ENCODE data around the gene TMEM150B. TPM values are rescaled to one million over a fixed set of nuclear protein-coding genes. Genes with fewer than 3 reads are reported as not detected.

The TMEM150B gene
- total RNA-seq, 5 donors from 2014 or later (not counting 1 experiment from before 2014, with no cell fraction given): 0.47 TPM; not detected in 4

- DNase-seq (no peak), ATAC-seq (replicated peaks in 1 of 4) (no peak)
- Mint-ChIP-seq H3K4me1 (peaks cover 0 to 6% (median 0%) of the 10 kb centered on the region in 3 donors), H3K27ac (no peak overlapping the region), H3K27me3 (peaks cover 0 to 2% of the 10 kb centered on the region in 2 donors), H3K4me3 (no peak overlapping the region), H3K9me3 (no peaks in the 10 kb centered on the region), H3K36me3 (no peaks in the 10 kb centered on the region)
- no peaks in the 10 kb centered on the region for H3K36me3 ChIP-seq (ENCODE audit: control insufficient read depth in 2 of 2, extremely low read depth in 1 of 2, insufficient read depth in 1 of 2, low read length in 1 of 2)
- no peaks in the 10 kb centered on the region for H3K4me1 ChIP-seq (ENCODE audit: control insufficient read depth in 1 of 2, extremely low read depth in 1 of 2, insufficient read depth in 2 of 2, low read length in 2 of 2)
- no peak overlapping the region for H3K27ac ChIP-seq (ENCODE audit: low read length)
- H3K4me3 ChIP-seq (ENCODE audit: control insufficient read depth in 1 of 2, extremely low read depth in 1 of 2, low read length in 1 of 2): no peak overlapping the region
- H3K27me3 ChIP-seq (replicated peaks in 1 of 2; ENCODE audit: control insufficient read depth in 2 of 2, extremely low read depth in 1 of 2, insufficient read depth in 2 of 2, low read length in 1 of 2): peaks cover 0 to 13% of the 10 kb centered on the region in 2 experiments
- POLR2A ChIA-PET: no interaction called here
- no peaks in the 10 kb centered on the region for H3K9me3 ChIP-seq
- CTCF ChIA-PET: no interaction called here
- 85% methylated on average over 8 of the region's 8 CpGs for WGBS (ENCODE audit: insufficient coverage)
These were observed 8.5 kb downstream of the TMEM150B start for GRCh38 chr19:55316646-55317045.

- Histone ChIP-seq H3K9me3 (no peaks in the 10 kb centered on the region), H3K36me3 (ENCODE audit: control insufficient read depth in 2 of 2, extremely low read depth in 1 of 2, insufficient read depth in 1 of 2, low read length in 1 of 2) (no peaks in the 10 kb centered on the region), H3K4me3 (ENCODE audit: control insufficient read depth in 1 of 2, extremely low read depth in 1 of 2, low read length in 1 of 2) (no peak overlapping the region), H3K4me1 (ENCODE audit: control insufficient read depth in 1 of 2, extremely low read depth in 1 of 2, insufficient read depth in 2 of 2, low read length in 2 of 2) (no peaks in the 10 kb centered on the region), H3K27ac (ENCODE audit: low read length) (no peak overlapping the region), H3K27me3 (replicated peaks in 1 of 2; ENCODE audit: control insufficient read depth in 2 of 2, extremely low read depth in 1 of 2, insufficient read depth in 2 of 2, low read length in 1 of 2) (peaks cover 0 to 9% of the 10 kb centered on the region in 2 experiments)
- Mint-ChIP-seq H3K27me3 (no peaks in the 10 kb centered on the region), H3K4me1 (peaks cover 0 to 6% (median 0%) of the 10 kb centered on the region in 3 donors), H3K36me3 (no peaks in the 10 kb centered on the region), H3K27ac (no peak overlapping the region), H3K9me3 (no peaks in the 10 kb centered on the region), H3K4me3 (no peak overlapping the region)
- DNase-seq (no peak), ATAC-seq (replicated peaks in 1 of 4) (no peak)
- POLR2A ChIA-PET: no interaction called here
- 88% methylated on average over 11 of the region's 13 CpGs for WGBS (ENCODE audit: insufficient coverage)
- CTCF ChIA-PET: no interaction called here
These were observed 9.1 kb downstream of the TMEM150B start for GRCh38 chr19:55315956-55316525.

DNA sequence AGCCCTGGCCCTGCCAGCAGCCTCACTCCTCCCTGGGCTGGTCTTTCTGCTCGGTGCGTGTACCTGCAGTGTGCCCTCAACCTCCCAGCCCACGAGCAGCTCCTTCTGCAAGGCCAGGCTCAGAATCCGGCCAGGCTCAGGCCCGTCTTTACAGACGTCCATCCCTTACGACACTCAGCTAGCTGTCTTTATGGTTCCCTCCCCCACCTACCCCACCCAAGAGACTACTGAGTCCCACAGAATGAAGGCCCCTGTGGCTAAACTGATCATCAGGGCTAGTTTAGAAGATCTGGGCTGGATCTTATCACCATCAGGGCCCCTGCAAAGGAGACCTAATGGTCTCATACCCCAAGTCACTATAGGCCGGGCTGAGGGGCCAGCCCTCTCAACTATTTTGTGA lies 10.7 kb downstream of the TMEM150B start:
- Mint-ChIP-seq H3K4me3 (no peak overlapping the region), H3K36me3 (no peaks in the 10 kb centered on the region), H3K27me3 (no peaks in the 10 kb centered on the region), H3K4me1 (peaks cover 0 to 6% (median 0%) of the 10 kb centered on the region in 3 donors), H3K27ac (no peak overlapping the region), H3K9me3 (no peaks in the 10 kb centered on the region)
- no peaks in the 10 kb centered on the region for H3K9me3 ChIP-seq
- ChIA-PET CTCF (no interaction called here), POLR2A (no interaction called here)
- no peaks in the 10 kb centered on the region for H3K4me1 ChIP-seq (ENCODE audit: control insufficient read depth in 1 of 2, extremely low read depth in 1 of 2, insufficient read depth in 2 of 2, low read length in 2 of 2)
- H3K27me3 ChIP-seq (replicated peaks in 1 of 2; ENCODE audit: control insufficient read depth in 2 of 2, extremely low read depth in 1 of 2, insufficient read depth in 2 of 2, low read length in 1 of 2): no peaks in the 10 kb centered on the region
- DNase-seq: no peak
- no peak for ATAC-seq (replicated peaks in 1 of 4)
- 90% methylated on average over 4 of the region's 8 CpGs for WGBS (ENCODE audit: insufficient coverage)
- no peak overlapping the region for H3K4me3 ChIP-seq (ENCODE audit: control insufficient read depth in 1 of 2, extremely low read depth in 1 of 2, low read length in 1 of 2)
- H3K36me3 ChIP-seq (ENCODE audit: control insufficient read depth in 2 of 2, extremely low read depth in 1 of 2, insufficient read depth in 1 of 2, low read length in 1 of 2): no peaks in the 10 kb centered on the region
- no peak overlapping the region for H3K27ac ChIP-seq (ENCODE audit: low read length)

- no peak for DNase-seq
- no peaks in the 10 kb centered on the region for H3K27me3 Mint-ChIP-seq
- ChIA-PET CTCF (interaction anchor here in 1 of 2 donors (0.6 kb wide), 1 partner anchor 32 kb away, joined by 6 read pairs; no protein-coding TSS in a partner anchor), POLR2A (interaction anchor here in 1 of 2 donors (0.5 kb wide), 1 partner anchor 58 kb away, joined by 3 read pairs; no protein-coding TSS in a partner anchor)
- Histone ChIP-seq H3K9me3 (no peaks in the 10 kb centered on the region), H3K27me3 (replicated peaks in 1 of 2; ENCODE audit: control insufficient read depth in 2 of 2, extremely low read depth in 1 of 2, insufficient read depth in 2 of 2, low read length in 1 of 2) (no peaks in the 10 kb centered on the region), H3K4me3 (ENCODE audit: control insufficient read depth in 1 of 2, extremely low read depth in 1 of 2, low read length in 1 of 2) (no peak overlapping the region), H3K4me1 (ENCODE audit: control insufficient read depth in 1 of 2, extremely low read depth in 1 of 2, insufficient read depth in 2 of 2, low read length in 2 of 2) (no peaks in the 10 kb centered on the region), H3K27ac (ENCODE audit: low read length) (no peak overlapping the region), H3K36me3 (ENCODE audit: control insufficient read depth in 2 of 2, extremely low read depth in 1 of 2, insufficient read depth in 1 of 2, low read length in 1 of 2) (no peaks in the 10 kb centered on the region)
- no peak overlapping the region for H3K27ac Mint-ChIP-seq
- no peaks in the 10 kb centered on the region for H3K36me3 Mint-ChIP-seq
- ATAC-seq (replicated peaks in 1 of 4): no peak
- H3K4me3 Mint-ChIP-seq: no peak overlapping the region
- 93% methylated on average over 38 of the region's 47 CpGs for WGBS (ENCODE audit: insufficient coverage)
- H3K4me1 Mint-ChIP-seq: peaks cover 0 to 6% (median 0%) of the 10 kb centered on the region in 3 donors
- H3K9me3 Mint-ChIP-seq: no peaks in the 10 kb centered on the region
These were observed 12.3 kb downstream of the TMEM150B start for GRCh38 chr19:55312621-55313512.

DNA sequence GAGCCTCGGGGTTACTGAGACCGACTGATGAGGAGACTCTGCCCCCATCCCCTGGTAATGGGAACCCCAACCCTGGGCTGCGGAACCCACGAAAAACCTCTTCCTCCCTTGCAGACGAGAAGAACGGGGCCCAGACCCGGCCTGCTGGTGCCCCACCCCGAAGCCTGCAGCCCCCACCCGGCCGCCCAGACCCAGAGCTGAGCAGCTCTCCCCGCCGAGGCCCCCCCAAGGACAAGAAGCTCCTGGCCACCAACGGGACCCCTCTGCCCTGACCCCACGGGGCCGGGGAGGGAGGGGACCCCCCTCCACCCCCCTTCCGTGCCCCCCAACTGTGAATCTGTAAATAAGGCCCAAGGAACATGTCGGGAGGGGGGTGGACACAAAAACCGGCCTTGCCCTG lies 13.3 kb downstream of the TMEM150B start:
- POLR2A ChIA-PET: no interaction called here
- H3K27me3 Mint-ChIP-seq: no peaks in the 10 kb centered on the region

DNA sequence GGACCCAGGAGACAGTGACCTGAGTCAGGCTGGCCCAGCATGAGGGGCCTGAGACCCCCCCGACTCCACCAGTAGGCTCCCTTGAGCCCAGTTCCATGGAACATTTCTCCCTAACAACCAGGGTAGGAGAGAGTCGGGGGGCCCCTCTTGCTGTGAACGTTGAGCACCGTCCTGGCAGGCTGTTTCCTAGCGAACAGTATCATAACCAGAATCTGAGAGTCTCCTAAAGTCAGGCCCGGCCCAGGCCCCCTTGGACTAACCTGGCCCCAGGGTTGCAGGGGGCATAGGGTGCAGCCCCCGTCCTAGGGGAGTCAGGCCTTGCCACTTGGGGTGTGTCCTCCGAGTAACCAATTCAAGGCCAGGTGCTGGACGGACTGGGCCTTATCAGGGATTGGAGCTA lies 13.7 kb downstream of the TMEM150B start:
- no peak overlapping the region for H3K4me3 Mint-ChIP-seq
- Histone ChIP-seq H3K27me3 (replicated peaks in 1 of 2; ENCODE audit: control insufficient read depth in 2 of 2, extremely low read depth in 1 of 2, insufficient read depth in 2 of 2, low read length in 1 of 2) (no peaks in the 10 kb centered on the region), H3K36me3 (ENCODE audit: control insufficient read depth in 2 of 2, extremely low read depth in 1 of 2, insufficient read depth in 1 of 2, low read length in 1 of 2) (no peaks in the 10 kb centered on the region), H3K4me3 (ENCODE audit: control insufficient read depth in 1 of 2, extremely low read depth in 1 of 2, low read length in 1 of 2) (no peak overlapping the region), H3K27ac (ENCODE audit: low read length) (no peak overlapping the region), H3K4me1 (ENCODE audit: control insufficient read depth in 1 of 2, extremely low read depth in 1 of 2, insufficient read depth in 2 of 2, low read length in 2 of 2) (no peaks in the 10 kb centered on the region), H3K9me3 (no peaks in the 10 kb centered on the region)
- no peaks in the 10 kb centered on the region for H3K27me3 Mint-ChIP-seq
- ChIA-PET CTCF (no interaction called here), POLR2A (no interaction called here)
- H3K4me1 Mint-ChIP-seq: peaks cover 0 to 6% (median 0%) of the 10 kb centered on the region in 3 donors
- no peak overlapping the region for H3K27ac Mint-ChIP-seq
- no peaks in the 10 kb centered on the region for H3K36me3 Mint-ChIP-seq
- no peak for ATAC-seq (replicated peaks in 1 of 4)
- H3K9me3 Mint-ChIP-seq: no peaks in the 10 kb centered on the region
- WGBS (ENCODE audit: insufficient coverage): 85% methylated on average over 8 of the region's 9 CpGs
- DNase-seq: no peak

More for the DNA sequence above, 13.3 kb downstream of the TMEM150B start:
- Mint-ChIP-seq H3K4me1 (peaks cover 0 to 6% (median 0%) of the 10 kb centered on the region in 3 donors), H3K36me3 (no peaks in the 10 kb centered on the region), H3K27ac (no peak overlapping the region), H3K4me3 (no peak overlapping the region), H3K9me3 (no peaks in the 10 kb centered on the region)
- 88% methylated on average over 6 of the region's 18 CpGs for WGBS (ENCODE audit: insufficient coverage)
- Histone ChIP-seq H3K4me1 (ENCODE audit: control insufficient read depth in 1 of 2, extremely low read depth in 1 of 2, insufficient read depth in 2 of 2, low read length in 2 of 2) (no peaks in the 10 kb centered on the region), H3K36me3 (ENCODE audit: control insufficient read depth in 2 of 2, extremely low read depth in 1 of 2, insufficient read depth in 1 of 2, low read length in 1 of 2) (no peaks in the 10 kb centered on the region), H3K27me3 (replicated peaks in 1 of 2; ENCODE audit: control insufficient read depth in 2 of 2, extremely low read depth in 1 of 2, insufficient read depth in 2 of 2, low read length in 1 of 2) (no peaks in the 10 kb centered on the region), H3K4me3 (ENCODE audit: control insufficient read depth in 1 of 2, extremely low read depth in 1 of 2, low read length in 1 of 2) (no peak overlapping the region), H3K9me3 (no peaks in the 10 kb centered on the region), H3K27ac (ENCODE audit: low read length) (no peak overlapping the region)
- DNase-seq (no peak), ATAC-seq (replicated peaks in 1 of 4) (no peak)
- CTCF ChIA-PET: interaction anchor here in 1 of 2 donors (0.6 kb wide), 1 partner anchor 33 kb away, joined by 6 read pairs; no protein-coding TSS in a partner anchor
